GM18517 (cell line): Measurements from ENCODE around the gene CACNA1H.
"Not testable (repeated sequence)": the region's sequence is repeated elsewhere in the genome, so short reads cannot be mapped to it uniquely, and the experiment has no call there.

ENCODE experiments used
- ATAC-seq: cut with Tn5 transposase; IDR thresholded peaks from one replicate; pipeline ENCODE4 v1.9.1; 2021; ENCODE audit warnings: mild to moderate bottlenecking, moderate library complexity; ENCODE audit not compliant: unreplicated experiment

CACNA1H gene

DNA sequence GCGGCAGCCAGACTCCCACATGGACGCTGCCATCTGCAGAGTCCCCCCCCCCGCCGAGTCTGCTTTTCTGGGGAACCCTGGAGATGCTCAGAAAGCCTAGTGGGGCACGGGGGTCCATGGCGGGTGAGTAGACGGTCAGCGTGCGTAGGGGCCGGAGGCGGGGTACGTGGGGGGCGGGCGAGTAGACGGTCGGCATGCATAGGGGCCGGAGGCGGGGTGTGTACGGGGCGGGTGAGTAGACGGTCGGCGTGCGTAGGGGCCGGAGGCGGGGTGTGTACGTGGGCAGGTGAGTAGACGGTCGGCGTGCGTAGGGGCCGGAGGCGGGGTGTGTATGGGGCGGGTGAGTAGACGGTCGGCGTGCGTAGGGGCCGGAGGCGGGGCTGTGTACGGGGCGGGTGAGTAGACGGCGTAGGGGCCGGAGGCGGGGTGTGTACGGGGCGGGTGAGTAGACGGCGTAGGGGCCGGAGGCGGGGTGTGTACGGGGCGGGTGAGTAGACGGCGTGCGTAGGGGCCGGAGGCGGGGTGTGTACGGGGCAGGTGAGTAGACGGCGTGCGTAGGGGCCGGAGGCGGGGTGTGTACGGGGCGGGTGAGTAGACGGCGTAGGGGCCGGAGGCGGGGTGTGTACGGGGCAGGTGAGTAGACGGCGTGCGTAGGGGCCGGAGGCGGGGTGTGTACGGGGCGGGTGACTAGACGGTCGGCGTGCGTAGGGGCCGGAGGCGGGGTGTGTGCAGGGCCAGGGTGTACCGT, 32.7 kb downstream of the CACNA1H start:
- not testable (repeated sequence) for ATAC-seq

DNA sequence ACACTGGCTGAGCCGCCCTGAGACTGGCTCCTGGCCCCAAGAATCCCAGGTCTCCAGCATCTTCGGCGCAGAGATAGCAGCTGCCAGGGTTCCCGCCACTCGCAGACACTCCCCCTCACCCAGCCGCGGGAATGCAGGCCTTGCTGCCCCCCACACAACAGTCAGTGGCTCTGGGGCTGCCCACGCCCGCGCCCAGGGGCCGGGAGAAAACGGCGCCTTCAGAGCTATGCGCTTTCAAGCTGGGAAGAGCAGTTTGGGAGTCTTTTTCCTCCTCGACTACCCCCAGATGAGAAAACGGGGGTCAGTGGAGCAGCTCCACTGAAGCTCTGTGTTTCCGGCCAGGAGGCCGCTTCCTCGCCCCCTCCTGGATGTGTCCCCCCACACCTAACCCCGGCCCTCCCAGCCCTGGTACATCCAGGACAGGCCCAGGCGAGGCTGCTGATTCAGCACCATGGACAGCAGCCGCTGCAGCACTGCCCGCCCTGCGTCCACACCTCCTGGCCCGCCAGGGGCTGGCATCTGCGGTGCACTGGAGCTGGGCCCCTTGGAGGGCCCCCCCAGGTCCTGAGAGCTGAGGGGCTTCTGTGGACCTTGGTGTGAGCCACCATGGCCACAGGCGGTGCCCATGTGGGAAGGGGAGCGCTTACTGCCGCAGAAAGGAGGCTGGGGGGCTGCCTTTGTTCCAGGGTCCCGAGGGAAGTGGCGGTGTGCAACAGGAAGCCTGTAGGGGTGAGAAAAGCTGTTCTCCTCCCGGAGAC, 35.7 kb downstream of the CACNA1H start:
- no peak for ATAC-seq

DNA sequence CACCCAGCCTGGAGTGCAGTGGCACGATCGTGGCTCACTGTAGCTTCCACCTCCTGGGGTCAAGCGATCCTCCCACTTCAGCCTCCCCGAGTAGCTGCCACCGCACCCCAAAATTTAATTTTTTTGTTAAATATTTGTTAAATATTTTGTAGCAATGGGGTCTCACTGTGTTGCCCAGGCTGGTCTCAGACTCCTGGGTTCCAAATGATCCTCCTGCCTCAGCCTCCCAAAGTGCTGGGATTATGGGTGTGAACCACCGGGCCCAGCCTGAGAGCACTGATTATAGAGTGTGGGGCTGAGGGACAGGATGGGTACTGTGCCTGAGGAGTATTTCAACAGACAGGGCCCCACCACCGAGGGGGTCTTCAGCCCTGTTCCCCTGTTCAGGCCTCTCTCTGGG, 36.5 kb downstream of the CACNA1H start:
- no peak for ATAC-seq

- ATAC-seq = not testable (repeated sequence)
Observed at GRCh38 chr16:1190789-1191188, 37.9 kb downstream of the CACNA1H start.

GRCh38 chr16:1192384-1193073, 39.6 kb downstream of the CACNA1H start:
- no peak for ATAC-seq

- no peak for ATAC-seq
Observed at GRCh38 chr16:1193143-1193824, 40.4 kb downstream of the CACNA1H start.

DNA sequence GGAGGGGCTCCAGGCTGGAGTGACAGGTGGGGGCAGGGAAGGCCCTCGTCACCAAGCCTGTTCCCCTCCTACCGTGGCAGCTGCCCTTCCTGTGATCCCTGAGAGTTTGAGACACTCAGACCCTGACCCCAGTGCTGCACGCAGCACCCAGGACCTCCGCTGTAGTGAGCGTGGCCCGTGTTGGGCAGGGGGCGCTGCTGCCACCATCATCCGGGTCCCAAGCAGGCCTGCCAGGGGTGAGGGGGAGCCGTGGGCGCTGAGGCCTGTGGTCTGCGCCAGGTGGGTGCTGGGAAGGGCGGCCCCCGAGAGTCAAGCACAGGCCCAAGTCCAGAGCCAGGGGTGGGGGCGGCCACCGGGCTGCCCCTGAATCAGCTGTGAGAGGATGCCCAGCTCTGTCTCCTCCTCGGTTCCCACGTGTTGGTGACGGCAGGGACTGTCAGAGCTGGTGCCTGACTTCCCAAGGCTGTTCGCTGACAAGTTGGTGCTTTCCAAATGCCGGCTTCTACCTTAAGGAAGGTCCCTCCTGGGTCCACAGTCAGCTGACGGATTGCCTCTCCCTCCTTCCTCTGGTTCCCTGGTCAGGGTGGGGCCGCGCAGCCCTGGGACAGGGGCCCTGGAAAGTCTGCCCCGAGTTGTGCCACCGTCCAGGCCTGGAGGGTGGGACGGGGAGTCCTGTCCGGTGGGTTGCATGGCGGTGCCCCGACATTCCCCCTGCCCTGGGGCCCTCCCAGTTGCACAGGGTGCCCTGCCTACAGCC, 41.1 kb downstream of the CACNA1H start:
- ATAC-seq = no peak

- no peak for ATAC-seq
Observed at GRCh38 chr16:1194665-1195392, 41.9 kb downstream of the CACNA1H start.

GRCh38 chr16:1195393-1195666, 42.4 kb downstream of the CACNA1H start:
- ATAC-seq = no peak

DNA sequence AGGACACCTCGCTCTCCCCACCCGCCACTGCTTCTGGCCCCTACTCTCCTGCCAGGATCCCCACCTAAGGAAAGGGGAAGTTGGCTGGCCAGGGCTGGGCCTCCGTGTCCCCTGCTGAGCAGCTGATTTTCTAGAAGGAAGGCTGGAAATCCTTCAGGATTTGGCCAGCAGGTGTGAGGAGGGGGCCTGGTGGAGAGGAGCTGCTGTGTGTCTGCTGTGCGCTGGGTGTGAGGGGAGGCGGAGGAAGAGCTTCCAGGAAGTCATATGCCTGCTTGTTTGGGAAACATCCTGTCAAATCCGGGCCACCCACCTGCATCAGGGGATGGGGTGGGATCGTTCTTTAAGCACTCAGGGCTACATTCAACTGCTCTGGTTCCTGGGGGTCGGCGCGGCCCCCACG, 43.6 kb downstream of the CACNA1H start:
- no peak for ATAC-seq

DNA sequence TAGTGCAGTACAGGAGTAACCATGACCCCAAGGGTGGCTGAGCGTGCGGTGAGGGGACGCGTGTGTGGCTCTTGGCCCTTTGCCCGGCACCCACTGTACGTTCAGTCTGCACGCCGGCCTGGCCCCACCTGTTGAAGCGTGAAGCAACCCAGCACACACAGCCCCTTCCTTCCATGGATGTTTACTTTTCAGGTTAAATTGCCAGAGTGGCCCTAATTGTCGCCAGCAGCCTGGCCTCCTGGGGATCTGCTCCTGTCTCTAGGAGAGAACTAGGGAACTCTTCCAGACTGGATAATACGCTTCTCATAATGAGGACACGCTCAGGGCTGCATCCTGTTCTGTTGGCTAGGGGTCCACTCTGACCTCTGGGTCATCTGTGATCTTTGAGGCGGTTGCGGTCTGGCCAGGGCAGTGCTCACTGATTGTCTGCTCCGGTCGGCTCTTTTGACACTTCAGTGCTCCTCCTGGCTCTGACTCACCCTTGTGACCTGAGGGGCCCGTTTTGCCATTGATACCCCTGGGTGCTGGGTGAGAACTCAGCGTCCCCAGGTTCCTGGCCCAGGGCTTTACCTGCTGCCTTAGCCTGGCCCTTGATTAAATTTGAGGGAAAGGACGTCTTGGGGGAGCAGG, 44.4 kb downstream of the CACNA1H start:
- ATAC-seq = no peak

DNA sequence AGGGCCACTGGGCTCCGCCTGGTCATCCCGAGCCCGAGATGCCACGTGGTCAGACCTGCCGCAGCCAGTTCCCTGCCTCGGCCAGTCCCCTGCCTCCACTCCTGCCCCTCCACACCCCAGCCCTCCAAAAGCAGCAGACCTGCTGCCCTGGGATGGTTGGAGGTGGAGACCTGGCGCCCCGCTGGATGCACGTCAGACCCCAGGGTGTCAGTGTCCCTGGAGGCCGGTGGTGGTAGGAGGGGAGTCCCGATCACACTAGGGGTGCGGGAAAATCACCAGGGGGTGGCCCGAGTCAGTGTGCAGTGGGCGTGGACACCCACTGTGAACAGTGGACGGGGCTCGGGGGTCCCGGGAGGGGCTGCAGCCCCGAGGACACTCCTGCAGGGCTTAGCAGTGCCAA, 45.3 kb downstream of the CACNA1H start:
- no peak for ATAC-seq

GRCh38 chr16:1198671-1199346, 45.9 kb downstream of the CACNA1H start:
- ATAC-seq = not testable (repeated sequence)

DNA sequence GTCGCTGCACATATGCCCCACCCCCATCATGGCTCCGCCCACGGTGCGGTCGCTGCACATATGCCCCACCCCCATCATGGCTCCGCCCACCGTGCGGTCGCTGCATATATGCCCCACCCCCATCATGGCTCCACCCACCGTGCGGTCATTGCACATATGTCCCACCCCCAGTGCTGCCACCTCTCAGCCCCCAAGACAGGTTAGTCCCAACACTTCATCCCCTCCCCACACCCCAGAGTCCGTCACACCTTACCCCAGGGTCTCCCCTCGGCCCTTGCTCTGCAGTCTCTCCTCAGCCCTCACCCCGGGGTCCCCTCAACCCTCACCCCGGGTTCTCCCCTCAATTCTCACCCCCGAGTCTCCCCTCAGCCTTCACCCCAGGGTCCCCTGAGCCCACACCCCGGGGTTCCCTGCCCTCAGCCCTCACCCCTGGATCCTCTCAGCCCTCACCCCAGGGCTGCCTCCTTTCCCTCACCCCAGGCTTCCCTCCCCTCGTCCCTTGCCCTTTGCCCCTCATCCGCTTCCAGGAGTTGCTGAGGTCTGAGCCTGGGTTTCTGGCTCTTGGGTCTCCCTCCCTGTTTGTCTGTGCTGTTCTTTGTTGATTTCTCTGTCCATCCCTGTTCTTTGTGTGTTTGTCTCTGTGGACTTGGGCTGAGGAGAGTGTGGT, 46.6 kb downstream of the CACNA1H start:
- ATAC-seq = no peak

- no peak for ATAC-seq
Observed at GRCh38 chr16:1200014-1200627, 47.2 kb downstream of the CACNA1H start.

DNA sequence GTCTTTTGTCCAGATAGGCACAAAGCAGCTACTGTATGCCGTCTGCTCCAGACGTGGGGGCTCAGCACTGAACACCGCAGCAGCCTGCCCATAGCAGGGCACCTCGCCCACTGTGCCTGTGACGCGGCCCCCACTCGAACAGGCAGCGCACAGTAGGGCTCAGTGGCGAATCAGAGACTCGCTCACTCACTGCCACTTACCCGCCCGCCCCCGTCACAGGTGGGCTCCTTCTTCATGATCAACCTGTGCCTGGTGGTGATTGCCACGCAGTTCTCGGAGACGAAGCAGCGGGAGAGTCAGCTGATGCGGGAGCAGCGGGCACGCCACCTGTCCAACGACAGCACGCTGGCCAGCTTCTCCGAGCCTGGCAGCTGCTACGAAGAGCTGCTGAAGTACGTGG, 48.5 kb downstream of the CACNA1H start:
- no peak for ATAC-seq

- ATAC-seq = no peak
Observed at GRCh38 chr16:1202274-1202673, 49.4 kb downstream of the CACNA1H start.

DNA sequence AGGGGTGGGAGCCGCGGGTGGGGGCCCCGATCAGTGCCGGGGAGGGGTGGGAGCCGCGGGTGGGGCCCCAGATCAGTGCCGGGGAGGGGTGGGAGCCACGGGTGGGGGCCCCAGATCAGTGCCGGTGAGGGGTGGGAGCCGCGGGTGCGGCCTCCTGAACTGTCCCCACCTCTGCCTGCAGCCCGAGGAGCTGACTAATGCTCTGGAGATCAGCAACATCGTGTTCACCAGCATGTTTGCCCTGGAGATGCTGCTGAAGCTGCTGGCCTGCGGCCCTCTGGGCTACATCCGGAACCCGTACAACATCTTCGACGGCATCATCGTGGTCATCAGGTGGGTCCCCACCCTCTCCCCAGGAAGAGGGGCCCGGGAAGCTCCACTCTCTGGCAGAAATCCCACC, 52.0 kb downstream of the CACNA1H start:
- no peak for ATAC-seq
